GM18907 (cell line): ENCODE data around the gene DSC2.
"Not testable (repeated sequence)": the region's sequence is repeated elsewhere in the genome, so short reads cannot be mapped to it uniquely, and the experiment has no call there.

Source experiments
- ATAC-seq: cut with Tn5 transposase; IDR thresholded peaks from one replicate; pipeline ENCODE4 v1.9.1; 2021; ENCODE audit warnings: mild to moderate bottlenecking, moderate library complexity; ENCODE audit not compliant: unreplicated experiment

DSC2 gene

GRCh38 chr18:31102025-31102684, at the start of gene DSC2:
Gene DSC2, minus strand, starts transcription at chr18:31102421. Its CDS starts 450 bp downstream, at chr18:31101971.
- no peak for ATAC-seq

- no peak for ATAC-seq
Measured at GRCh38 chr18:31149351-31149750, 47.1 kb upstream of the DSC2 start.

- ATAC-seq = no peak
Measured at GRCh38 chr18:31148600-31148999, 46.4 kb upstream of the DSC2 start.

GRCh38 chr18:31146809-31147208, 44.6 kb upstream of the DSC2 start:
- no peak for ATAC-seq

GRCh38 chr18:31143025-31143424, 40.8 kb upstream of the DSC2 start:
- ATAC-seq = no peak

- no peak for ATAC-seq
Measured at GRCh38 chr18:31138709-31139108, 36.5 kb upstream of the DSC2 start.

GRCh38 chr18:31134988-31135529, 32.8 kb upstream of the DSC2 start:
- no peak for ATAC-seq

GRCh38 chr18:31129398-31130115, 27.3 kb upstream of the DSC2 start:
- no peak for ATAC-seq

- ATAC-seq = no peak
Measured at GRCh38 chr18:31125878-31126277, 23.7 kb upstream of the DSC2 start.

GRCh38 chr18:31123125-31123524, 20.9 kb upstream of the DSC2 start:
- not testable (repeated sequence) for ATAC-seq

- no peak for ATAC-seq
Measured at GRCh38 chr18:31120594-31120993, 18.4 kb upstream of the DSC2 start.

- no peak for ATAC-seq
Measured at GRCh38 chr18:31116853-31117595, 14.8 kb upstream of the DSC2 start.

- ATAC-seq = no peak
Measured at GRCh38 chr18:31112804-31113203, 10.6 kb upstream of the DSC2 start.

- ATAC-seq = no peak
Measured at GRCh38 chr18:31105733-31106132, 3.5 kb upstream of the DSC2 start.

- no peak for ATAC-seq
Measured at GRCh38 chr18:31104444-31104843, 2.2 kb upstream of the DSC2 start.

- no peak for ATAC-seq
Measured at GRCh38 chr18:31103423-31103822, 1.2 kb upstream of the DSC2 start.

GRCh38 chr18:31102941-31103340, 720 bp upstream of the DSC2 start:
- no peak for ATAC-seq

- no peak for ATAC-seq
Measured at GRCh38 chr18:31101183-31102024, 817 bp downstream of the DSC2 start.

- no peak for ATAC-seq
Measured at GRCh38 chr18:31100436-31101182, 1.6 kb downstream of the DSC2 start.
